Amniotic stem cell (primary cell): Measurements from ENCODE around the gene BARD1.
"Not testable (repeated sequence)": the region's sequence is repeated elsewhere in the genome, so short reads cannot be mapped to it uniquely, and the experiment has no call there.

Source experiments
- DNase-seq: peaks from one replicate; lab custom pipeline; 2025; lab: John Stamatoyannopoulos, UW

BARD1 gene

GRCh38 chr2:214808981-214809750 lies at the start of gene BARD1:
Gene BARD1 (minus strand): TSS chr2:214809683. CDS start chr2:214809569, 114 bp downstream.
- DNase-seq, result peak; percentile 43

- DNase-seq, result no peak
Measured at GRCh38 chr2:214856137-214856536, 46.7 kb upstream of the BARD1 start.

GRCh38 chr2:214853906-214854305 lies 44.4 kb upstream of the BARD1 start:
- no peak for DNase-seq

DNA sequence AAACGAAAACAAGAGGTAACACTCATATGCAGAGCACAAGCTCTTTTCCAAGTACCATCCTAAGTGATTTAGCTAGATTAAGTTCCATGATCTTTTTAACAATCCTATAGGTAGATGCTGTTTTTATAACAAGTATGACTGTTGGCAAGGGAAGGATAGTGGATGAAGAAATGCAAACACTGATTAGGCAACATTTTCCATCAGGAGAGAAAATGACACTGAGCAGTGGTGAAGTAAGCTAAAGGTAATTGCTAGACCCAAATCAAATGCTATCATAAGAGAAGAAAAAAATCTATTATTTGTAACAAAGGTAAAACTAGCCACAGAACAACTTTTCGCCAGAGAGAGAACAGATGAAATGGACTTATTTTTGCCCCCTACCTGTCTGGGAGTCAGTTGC lies 34.3 kb upstream of the BARD1 start:
- DNase-seq, result no peak

- no peak for DNase-seq
Measured at GRCh38 chr2:214839464-214839863, 30.0 kb upstream of the BARD1 start.

DNA sequence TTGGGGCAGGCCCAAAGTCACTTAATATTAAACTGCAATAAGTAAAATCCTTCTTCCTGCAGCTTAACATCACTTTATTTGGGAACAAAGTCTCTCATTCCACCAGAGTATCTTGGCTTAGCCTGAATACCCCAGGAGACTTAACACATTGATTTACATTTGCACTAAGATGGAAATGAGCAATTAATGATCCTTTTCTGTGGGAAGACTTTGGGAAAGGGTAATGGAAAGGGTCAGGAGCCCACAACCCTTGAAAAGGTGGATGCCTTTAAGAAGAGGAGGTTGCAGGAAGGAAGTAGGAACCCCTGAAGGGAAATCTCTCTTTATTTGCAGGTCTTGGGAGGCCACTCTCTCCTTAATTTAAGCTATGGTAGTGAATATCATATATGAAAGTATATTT lies 28.0 kb upstream of the BARD1 start:
- no peak for DNase-seq

DNA sequence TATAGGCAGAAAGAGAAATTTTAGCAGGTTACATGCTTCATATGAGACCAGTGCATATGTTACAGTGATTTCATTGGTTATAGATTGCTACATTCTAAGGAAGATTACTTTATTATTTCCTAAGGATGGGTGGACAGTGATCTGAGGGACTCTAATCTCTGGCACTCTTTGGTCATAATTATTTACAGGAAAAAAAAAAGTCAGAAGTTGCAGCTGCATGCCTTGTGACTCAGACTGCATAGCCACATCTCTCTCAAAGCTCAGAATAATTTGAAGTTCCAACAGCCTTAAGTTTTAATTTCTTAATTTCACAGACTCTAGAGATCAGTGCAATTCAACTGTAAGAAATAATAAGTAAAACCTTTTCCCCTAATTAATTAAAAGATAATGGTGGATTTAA lies 27.1 kb upstream of the BARD1 start:
- no peak for DNase-seq

DNA sequence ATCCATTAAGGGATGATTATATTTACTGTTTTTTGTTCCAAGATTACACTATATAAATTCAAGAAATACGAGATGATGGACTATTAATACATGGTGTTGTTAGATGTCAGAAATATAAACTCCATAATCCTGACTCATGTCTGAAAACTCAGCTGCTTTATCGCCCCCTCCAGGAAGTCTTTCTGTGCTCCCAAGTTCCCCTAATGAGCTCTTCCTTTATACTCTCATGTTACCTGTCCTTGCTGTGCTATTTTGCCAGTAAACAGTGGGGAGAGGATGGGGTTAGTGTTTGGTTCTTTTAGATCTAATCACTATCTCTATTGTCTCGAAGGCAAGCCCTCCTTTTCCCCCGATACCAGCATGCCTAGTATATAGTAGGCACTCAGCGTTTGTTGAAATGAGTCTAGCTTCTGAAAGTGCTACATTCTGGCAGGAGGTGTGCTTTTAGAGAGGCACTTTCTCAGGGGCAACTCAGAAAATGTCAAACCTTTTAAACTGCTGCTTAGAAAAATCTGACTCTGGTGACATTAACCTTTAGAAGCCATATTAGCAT lies 21.4 kb upstream of the BARD1 start:
- no peak for DNase-seq

DNA sequence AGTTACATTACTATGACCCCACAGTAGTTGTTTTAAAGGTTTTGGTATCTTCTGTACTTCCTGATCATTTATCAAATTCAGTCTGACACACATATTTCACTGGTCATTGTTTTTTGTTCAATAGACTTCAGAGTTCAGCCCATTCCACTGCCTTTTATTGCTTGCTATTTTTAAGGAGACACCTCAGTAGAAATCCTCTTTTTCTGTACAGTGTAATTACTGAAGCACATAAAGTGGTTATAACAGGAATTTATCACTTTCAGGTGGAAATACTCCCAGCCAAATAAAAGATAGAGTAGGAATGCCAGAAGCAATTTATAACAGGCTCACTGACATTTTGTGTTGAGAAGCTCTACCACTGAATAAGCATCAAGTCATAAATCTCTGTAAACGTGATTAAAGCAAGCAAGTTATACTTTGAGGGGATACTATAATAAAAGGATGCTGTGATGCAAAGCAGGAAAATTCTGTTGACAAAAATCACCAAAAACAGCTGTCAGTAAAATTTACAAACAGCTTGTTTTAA lies 6.6 kb upstream of the BARD1 start:
- no peak for DNase-seq

- DNase-seq, result no peak
Measured at GRCh38 chr2:214810671-214811070, 1.2 kb upstream of the BARD1 start.

DNA sequence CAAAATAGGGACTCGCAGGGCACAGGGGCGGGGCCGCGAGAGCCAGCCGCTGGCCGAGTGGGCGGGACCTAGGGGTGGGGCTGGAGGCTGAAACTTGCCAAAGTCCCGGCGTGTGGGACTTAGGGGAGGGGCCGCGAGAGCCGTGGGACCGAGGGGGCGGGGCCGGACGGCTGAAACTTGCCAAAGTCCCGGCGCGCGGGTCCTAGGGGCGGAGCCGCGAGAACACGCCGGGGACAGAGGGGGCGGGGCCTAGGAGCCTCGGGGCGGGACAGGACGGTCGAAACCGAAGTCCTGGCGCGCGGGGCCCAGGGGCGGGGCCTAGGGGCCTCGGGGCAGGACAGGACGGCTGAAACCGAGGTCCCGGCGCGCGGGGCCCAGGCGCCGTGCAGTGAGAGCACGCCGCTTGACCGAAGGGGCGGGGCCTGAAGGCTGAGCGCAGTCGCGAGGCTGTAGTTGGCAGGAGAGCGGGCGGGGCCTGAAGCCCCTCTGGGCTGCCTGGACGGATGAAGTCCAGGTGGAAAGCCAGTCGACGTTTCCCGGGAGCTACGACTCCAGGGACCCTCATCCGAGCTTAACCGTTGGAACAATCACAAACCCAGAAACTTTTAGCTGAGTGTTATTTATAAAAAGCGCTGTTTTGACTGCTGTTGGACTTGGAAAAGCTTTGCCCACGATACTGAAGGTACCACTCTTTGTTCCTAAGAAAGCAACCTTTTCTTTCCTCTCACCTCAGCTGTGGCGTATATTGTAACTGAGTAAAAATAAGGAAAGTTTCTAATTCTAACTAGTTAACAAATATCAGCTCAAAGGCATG lies 475 bp upstream of the BARD1 start:
- peak; percentile 97 for DNase-seq

DNA sequence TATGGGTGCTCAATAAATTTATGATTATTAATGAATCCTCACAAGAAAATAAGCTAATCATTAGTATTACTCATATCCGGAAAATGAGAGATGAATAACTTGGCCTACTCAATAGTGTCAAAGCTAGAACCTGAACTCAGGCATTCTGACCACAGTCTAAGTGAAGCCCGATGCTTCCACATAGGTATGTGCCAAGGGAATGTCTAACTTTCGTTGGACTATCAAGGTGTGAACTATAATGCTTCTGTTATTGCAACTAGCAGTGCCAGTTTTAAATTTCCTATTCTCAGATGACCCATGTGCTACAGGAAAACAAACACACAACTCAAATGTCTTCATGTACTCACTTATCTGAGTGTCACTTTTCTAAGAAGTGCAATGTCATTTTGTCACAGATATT lies 1.8 kb downstream of the BARD1 start:
- DNase-seq, result no peak

- no peak for DNase-seq
Measured at GRCh38 chr2:214801768-214802397, 7.6 kb downstream of the BARD1 start.

DNA sequence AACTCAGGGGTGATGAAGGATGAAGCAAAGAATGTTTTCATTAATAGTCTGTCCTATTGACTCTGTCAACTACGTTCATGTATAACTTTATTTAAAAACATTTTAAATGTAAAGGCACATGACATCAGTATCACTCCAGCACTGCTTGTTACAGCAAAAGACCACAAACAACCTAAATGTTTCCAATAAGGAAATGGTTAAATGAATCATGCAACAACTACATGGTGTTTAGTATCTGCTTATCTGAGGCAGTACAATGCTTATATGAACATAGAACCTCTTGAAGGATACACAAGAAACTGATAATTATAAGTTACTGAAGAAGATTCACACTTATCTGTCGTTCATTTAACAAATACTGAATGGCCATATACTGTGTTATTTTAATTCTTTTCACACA lies 8.4 kb downstream of the BARD1 start:
- DNase-seq, result no peak

DNA sequence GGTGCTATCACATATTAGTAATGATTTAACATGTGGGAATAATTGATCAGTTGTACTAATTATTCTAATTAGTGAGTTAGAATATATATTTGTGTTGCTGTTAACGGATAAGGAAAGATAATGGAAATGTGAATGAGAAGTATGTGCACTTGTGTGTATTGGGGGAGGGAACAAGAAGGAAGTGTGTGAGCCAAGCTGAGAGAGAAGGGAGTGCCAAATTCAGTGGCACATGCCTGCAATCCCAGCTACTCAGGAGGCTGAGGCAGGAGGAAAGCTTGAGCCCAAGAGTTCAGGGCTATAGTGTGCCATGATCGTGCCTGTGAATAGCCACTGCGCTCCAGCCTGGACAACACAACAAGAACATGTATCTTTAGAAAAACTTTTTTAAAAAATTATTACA lies 9.3 kb downstream of the BARD1 start:
- DNase-seq, result no peak

GRCh38 chr2:214796911-214797310 lies 12.6 kb downstream of the BARD1 start:
- no peak for DNase-seq

DNA sequence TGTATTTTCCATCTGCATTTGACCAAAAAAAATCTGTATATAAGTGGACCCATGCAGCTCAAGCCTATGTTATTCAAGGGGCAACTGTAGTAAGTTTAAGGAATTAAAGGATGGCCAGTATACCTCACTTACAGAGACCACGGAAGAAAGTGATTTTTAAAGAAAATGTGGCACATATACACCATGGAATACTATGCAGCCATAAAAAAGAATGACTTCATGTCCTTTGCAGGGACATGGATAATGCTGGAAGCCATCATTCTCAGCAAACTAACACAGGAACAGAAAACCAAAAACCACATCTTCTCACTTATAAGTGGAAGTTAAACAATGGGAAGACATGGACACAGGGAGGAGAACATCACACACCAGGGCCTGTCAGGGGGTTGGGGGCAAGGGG lies 26.3 kb downstream of the BARD1 start:
- DNase-seq, result not testable (repeated sequence)

DNA sequence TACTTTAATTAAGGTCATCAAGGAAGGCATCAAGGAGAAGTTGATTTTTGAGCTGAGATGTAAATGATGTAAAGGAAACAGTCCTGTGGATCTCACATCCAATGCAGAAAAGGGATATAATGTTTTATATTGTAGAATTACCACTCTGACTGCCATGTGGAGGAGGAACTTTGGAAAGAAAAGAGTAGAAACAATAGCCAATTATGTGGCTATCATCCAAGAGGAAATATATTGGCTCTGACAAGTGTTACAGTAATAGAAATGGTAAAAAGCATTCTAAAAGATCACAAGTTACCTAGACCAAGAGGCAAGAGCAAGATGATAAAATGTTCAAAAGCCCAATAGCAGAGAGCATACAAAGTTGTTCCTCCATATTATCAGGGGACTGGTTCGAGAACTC lies 26.8 kb downstream of the BARD1 start:
- DNase-seq, result no peak

DNA sequence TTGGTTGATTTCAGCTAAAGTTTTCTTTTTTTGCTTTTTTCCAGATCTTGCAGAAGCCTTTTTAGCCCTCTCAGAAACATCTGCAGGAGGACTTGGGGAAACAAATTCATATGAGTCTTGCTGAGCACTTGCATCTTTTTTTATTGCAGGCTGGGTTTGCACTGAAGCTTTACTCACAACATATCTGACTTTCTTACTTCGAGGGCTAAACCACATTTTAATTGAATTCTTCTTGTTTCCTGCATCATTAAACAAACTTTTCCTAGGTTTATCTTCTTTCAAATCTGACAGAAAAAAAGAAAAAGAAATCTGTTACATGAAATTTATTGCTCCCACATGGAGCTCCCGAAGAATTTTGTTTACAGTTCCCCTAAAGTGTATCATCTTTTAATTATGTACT lies 28.3 kb downstream of the BARD1 start:
- no peak for DNase-seq

DNA sequence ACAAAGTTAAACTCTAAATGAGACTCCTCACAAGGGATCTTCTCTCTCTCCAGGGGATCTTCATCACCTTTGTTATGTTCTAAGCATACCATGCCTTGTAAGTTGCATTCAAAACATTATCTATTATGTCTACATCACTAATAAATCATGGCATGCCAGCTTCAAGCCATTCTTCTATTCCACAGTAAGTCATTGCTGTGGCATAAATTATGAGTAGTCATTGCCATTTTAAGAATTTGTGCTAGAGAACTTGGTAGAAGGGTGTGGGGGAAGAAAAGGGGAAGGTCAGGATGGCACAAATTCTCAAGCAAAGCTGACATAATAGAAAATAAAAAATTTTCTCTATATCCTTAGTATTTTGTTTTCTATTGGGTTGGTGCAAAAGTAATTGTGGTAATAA lies 33.5 kb downstream of the BARD1 start:
- DNase-seq, result no peak

DNA sequence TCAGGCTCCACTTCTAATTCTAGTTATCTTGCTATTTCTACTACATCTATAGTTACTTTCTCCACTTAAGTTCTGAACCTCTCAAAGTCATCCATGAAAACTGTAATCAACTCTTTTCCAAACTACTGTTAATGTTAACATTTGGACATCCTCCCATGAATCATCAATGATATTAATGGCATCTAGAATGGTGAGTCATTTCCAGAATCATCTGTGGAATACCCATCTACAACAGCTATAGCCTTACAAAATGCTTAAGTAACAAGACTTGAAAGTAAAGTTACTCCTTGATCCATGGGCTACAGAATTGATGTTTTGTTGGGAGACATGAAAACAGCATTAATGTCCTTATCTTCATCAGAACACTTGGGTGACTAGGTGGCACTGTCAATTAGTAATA lies 35.4 kb downstream of the BARD1 start:
- DNase-seq, result no peak

DNA sequence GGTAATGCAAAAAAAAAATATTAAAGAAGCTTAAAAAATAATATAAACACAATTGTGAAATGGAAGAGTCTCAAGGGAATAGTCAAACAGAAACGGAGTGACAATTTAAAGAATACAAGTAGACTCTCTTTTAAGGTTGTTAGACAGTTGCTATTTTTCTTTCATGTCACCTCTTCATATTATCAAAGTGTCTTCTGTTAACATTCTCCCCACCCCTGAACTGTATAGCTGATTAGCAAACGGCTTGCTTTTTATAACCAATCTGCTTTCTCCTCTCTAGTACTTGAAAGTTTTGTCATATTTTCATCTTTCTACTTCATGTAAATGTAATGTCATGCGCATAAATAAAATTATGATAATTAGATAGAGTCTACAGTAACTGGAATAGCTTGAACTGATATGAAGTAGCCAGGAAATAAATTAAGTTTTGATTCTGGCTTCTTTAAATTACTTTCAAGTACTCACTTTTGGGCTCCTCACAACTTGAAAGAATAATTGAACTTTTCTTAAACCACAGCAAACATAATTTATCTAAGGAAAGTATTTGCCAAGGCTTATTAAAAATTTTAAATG lies 37.0 kb downstream of the BARD1 start:
- DNase-seq, result no peak
